GM18858 (cell line): Measurements from ENCODE around the gene OPRD1.
"Not testable (repeated sequence)": the region's sequence is repeated elsewhere in the genome, so short reads cannot be mapped to it uniquely, and the experiment has no call there.

Experiments
- ATAC-seq: cut with Tn5 transposase; IDR thresholded peaks from one replicate; pipeline ENCODE4 v1.9.1; 2021; ENCODE audit not compliant: unreplicated experiment

Gene OPRD1

GRCh38 chr1:28800324-28800723 lies 11.6 kb upstream of the OPRD1 start:
- ATAC-seq = no peak

GRCh38 chr1:28801461-28801860 lies 10.5 kb upstream of the OPRD1 start:
- ATAC-seq = no peak

- no peak for ATAC-seq
These were observed 8.9 kb upstream of the OPRD1 start for GRCh38 chr1:28803051-28803450.

DNA sequence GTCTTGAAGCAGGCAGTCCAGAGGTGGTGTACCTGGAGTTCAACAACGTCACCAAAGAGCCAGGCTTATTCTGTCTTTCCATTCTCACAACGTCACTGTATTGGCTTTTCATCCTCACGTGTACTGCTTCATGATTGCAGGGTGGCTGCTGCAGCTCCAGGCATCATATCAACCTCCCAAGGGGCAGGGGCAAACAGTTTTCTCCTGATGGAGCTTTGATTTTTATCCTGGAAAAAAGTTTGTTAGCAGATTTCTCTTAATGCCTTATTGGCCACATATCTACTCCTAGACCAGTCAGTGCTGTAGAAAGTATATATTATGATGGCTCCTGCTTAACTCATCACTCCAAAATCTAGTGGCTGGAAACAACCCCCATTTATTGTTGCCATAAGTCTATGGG lies 8.3 kb upstream of the OPRD1 start:
- no peak for ATAC-seq

DNA sequence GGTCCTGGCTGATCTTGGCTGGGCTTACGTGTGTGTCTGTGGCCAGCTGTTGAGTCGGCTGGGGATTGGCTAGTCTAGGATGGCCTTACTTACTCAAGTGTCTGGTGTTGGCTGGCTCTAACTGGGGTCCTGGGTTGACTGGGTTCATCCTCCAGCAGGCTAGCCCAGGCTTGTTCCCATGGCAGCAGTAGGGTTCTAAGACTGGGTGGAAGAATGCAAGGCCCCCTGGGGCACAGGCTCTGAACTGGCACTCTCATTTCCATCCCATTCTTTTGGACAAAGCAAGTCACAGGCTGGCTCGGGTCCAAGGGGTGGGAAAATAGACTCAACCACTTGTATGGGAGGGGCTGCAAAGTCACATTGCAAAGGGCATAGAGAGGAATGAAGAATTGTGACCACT lies 7.9 kb upstream of the OPRD1 start:
- ATAC-seq = no peak

DNA sequence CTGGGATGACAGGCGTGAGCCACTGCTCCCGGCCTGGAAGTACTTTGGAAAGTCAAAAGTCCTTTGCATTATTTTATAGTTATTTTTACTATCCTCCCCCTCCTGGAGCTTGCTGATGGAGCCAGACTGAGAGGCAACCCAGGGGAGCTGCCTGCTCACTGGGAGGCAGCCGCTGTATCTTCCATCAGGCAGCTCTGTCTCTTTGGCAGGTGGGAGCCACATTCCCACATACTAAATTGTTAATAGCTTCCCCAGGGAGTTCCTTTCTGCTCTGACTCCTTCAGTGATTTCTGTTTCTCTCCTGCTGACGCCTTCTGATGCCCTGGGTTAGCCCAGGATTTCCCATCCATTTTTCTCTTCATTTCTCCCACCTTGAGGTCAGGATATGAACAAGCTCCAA lies 4.9 kb upstream of the OPRD1 start:
- no peak for ATAC-seq

DNA sequence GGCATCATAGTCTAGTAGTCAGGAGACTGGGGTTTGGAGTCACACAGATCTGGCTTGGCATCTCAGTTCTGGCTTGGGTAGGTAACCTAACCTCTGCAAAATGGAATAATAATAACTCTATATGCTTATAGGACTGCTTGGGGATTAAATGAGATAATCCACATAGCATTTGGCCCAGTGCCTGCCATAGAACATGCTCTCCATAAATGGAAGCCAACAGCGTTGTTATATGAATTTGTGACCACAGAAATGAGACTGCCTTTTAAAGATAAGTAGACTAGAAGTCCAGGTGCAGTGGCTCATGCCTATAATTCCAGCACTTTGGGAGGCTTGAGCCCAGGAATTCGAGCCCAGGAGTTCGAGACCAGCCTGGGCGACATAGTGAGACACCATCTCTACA lies 4.0 kb upstream of the OPRD1 start:
- ATAC-seq = no peak

DNA sequence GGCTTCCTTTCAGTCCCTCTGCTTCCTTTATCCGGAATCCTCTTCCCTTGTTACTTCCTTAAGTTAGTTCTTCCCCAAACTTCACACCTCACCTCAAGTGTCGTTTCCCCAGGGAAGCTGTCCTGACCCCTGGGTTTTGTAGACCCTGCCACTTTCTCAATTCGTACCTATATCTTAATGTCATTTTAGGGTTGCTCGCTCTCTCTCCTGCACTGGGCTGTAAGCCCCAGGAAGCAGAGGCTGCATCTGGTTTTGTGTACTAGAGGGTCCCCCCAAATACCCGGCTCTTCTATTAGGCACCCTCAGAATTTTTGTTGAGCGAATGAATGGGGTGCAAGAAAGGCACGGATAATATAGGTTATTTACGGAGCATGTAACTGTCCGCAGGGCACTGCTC lies 603 bp upstream of the OPRD1 start:
- ATAC-seq = no peak

- no peak for ATAC-seq
These were observed 899 bp downstream of the OPRD1 start for GRCh38 chr1:28812669-28813468.

GRCh38 chr1:28813931-28814465 lies 2.0 kb downstream of the OPRD1 start:
- no peak for ATAC-seq

GRCh38 chr1:28815533-28816185 lies 3.7 kb downstream of the OPRD1 start:
- ATAC-seq = no peak

DNA sequence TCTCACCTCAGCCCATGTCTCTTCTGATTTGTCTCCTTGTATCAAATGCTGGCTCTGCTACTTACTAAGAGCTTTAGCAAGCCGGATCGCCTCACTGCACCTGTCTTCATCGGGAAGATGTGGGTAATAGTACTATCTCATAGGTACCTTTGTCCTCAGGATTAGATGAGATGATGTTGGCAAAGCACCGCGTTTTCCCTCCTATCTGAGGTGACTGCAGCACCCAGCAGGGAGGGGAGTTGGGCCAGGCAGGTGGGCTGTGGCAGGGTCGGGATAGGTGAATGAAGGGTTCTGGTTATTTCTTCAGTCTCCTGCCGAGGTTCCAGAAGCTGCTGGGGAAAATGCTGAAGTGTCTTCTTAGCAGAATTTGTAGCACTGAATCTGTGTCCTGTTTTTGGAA lies 5.2 kb downstream of the OPRD1 start:
- no peak for ATAC-seq

- no peak for ATAC-seq
These were observed 7.0 kb downstream of the OPRD1 start for GRCh38 chr1:28819020-28819419.

DNA sequence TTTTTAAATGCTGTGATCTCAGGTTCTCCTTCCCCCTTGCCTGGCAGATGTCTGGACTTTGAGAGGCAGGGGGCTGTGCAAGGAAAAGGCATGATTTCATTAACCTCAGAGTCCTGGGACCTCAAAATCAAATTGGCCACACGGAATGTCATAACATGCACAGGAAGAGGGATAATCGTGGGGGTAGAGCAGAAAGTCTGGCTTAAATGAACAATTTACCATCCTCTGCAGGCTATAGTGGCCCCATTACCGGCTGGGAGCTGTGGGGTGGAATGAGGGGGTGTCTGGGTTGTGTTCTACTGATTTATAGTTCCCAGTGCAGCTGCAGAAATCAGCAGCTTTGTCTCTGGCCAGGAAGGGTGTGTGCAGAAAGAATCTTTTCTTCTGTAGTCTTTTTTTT lies 10.8 kb downstream of the OPRD1 start:
- no peak for ATAC-seq

DNA sequence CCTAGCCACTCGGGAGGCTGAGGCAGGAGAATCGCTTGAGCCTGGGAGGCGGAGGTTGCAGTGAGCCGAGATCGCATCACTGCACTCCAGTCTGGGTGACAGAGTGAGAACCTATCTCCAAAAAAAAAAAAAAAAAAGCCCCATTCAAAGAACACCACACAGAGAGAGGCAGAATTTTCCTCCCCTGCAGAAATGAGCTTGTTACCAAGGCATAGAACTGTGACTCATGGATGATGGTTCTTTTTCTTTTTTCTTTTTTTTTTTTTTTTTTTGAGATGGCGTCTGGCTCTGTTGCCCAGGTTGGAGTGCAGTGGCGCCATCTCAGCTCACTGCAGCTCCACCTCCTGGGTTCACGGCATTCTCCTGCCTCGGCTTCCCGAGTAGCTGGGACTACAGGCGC lies 12.1 kb downstream of the OPRD1 start:
- ATAC-seq = not testable (repeated sequence)

- not testable (repeated sequence) for ATAC-seq
These were observed 16.4 kb downstream of the OPRD1 start for GRCh38 chr1:28828227-28828858.

- no peak for ATAC-seq
These were observed 18.8 kb downstream of the OPRD1 start for GRCh38 chr1:28830814-28831213.

- no peak for ATAC-seq
These were observed 21.0 kb downstream of the OPRD1 start for GRCh38 chr1:28832966-28833365.

DNA sequence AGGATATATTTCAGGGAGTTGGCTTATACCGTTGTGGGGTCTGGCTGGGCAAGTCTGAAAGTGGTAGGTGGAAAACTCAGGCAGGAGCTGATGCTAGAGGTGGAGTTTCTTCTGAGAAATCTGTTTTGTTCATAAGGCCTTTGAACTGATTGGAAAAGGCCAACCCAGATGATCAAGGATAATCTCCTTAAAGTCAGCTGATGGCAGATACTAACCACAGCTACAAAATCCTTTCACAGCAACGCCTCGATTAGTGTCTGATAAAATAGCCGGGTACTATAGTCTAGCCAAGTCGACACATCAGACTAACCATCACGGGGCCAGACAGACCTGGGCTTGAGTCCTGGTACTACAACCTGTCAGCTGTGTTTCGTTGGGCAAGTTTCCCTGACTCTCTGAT lies 21.4 kb downstream of the OPRD1 start:
- ATAC-seq = no peak

- no peak for ATAC-seq
These were observed 23.3 kb downstream of the OPRD1 start for GRCh38 chr1:28835237-28835650.

GRCh38 chr1:28836421-28836956 lies 24.5 kb downstream of the OPRD1 start:
- ATAC-seq = no peak
